GM12878 (cell line): ENCODE results near the gene SPAG16. TPM values are rescaled to one million over a fixed set of nuclear protein-coding genes. Genes with fewer than 3 reads are reported as not detected.
A peak's percentile ranks its signal among the peaks of the same experiment; 100 is the strongest.

Source experiments
- ATAC-seq: fragments of 200-7000 bp; cut with Tn5 transposase; 3 replicates; pipeline ENCODE4 v1.9.1; 2020; ENCODE audit warnings: mild to moderate bottlenecking, moderate library complexity
- BruUV-seq: library from RNA; stranded (reverse); fragments of 400-500 nt; replicated peaks from 2 replicates; lab custom pipeline; 2021; lab: Mats Ljungman, UMichigan
- CTCF ChIA-PET: fragments of 300-600 bp; sonication (Branson Sonifier 250); formaldehyde crosslinking; extraction: SDS; loops from one replicate; lab custom pipeline; 2021; ENCODE audit warnings: inconsistent platforms; lab: Yijun Ruan, JAX
- POLR2A ChIA-PET: fragments of 350-600 bp; formaldehyde crosslinking; extraction: SDS; loops from one replicate; lab custom pipeline; 2021; ENCODE audit warnings: inconsistent platforms; lab: Charles Lee
- RAD21 ChIA-PET: fragments of 300-600 bp; sonication (Branson Sonifier 250); formaldehyde crosslinking; loops from one replicate; lab custom pipeline; 2023; ENCODE audit warnings: antibody characterized with exemption; ENCODE audit not compliant: unreplicated experiment; lab: Charles Lee
- SMC1A ChIA-PET: fragments of 300-600 bp; sonication (Branson Sonifier 250); formaldehyde crosslinking; loops from one replicate; lab custom pipeline; 2023; ENCODE audit not compliant: unreplicated experiment, uncharacterized antibody; lab: Charles Lee
- DNase-seq: peaks from one replicate; pipeline ENCODE4 v3.0.0-alpha.2; 2011; ENCODE audit warnings: low read depth, low spot score
- FAIRE-seq: peaks from 3 replicates; lab custom pipeline; 2011; peaks lifted over from hg19 to GRCh38; lab: Jason Lieb, UNC
- H2AFZ ChIP-seq: 2 replicates; pipeline ENCODE4 v1.6.0; 2011; ENCODE audit warnings: low read depth, low read length, control low read depth; ENCODE audit not compliant: control insufficient read depth
- H3K27ac ChIP-seq: 2 replicates; pipeline ENCODE4 v1.5.1; 2011; ENCODE audit warnings: control low read depth; ENCODE audit not compliant: control insufficient read depth, insufficient read depth
- H3K27me3 ChIP-seq, 2 experiments: replicated peaks in 1 of 2; 2 replicates each; pipeline versions ENCODE4 v1.6.0 to v1.6.1; 2011; ENCODE audit warnings: low read length in 1 of 2; ENCODE audit not compliant: control insufficient read depth in 2 of 2, insufficient read depth in 2 of 2
- H3K36me3 ChIP-seq, 2 experiments: 2 replicates each; pipeline ENCODE4 v1.5.1; 2011; ENCODE audit warnings: low read length in 1 of 2; ENCODE audit not compliant: control insufficient read depth in 2 of 2, insufficient read depth in 2 of 2
- H3K4me1 ChIP-seq: 2 replicates; pipeline ENCODE4 v1.6.1; 2011; ENCODE audit warnings: mild to moderate bottlenecking, low read length, moderate library complexity, mixed read lengths; ENCODE audit not compliant: control insufficient read depth, insufficient read depth
- H3K4me2 ChIP-seq: 2 replicates; pipeline ENCODE4 v1.6.0; 2011; ENCODE audit warnings: control low read depth; ENCODE audit not compliant: control insufficient read depth, insufficient read depth
- H3K4me3 ChIP-seq: fragments of 200-600 bp; sonication (generic); 2 replicates; pipeline ENCODE4 v1.5.1; 2016
- H3K79me2 ChIP-seq: 2 replicates; pipeline ENCODE4 v1.6.0; 2011; ENCODE audit warnings: low read length; ENCODE audit not compliant: control insufficient read depth, insufficient read depth
- H3K9ac ChIP-seq: 2 replicates; pipeline ENCODE4 v1.8.0; 2011; ENCODE audit warnings: low read length, control low read depth, mixed read lengths; ENCODE audit not compliant: control insufficient read depth, insufficient read depth
- H3K9me3 ChIP-seq: replicated peaks from 3 replicates; pipeline ENCODE4 v1.5.1; 2011; ENCODE audit warnings: mild to moderate bottlenecking, low read length; ENCODE audit not compliant: control insufficient read depth, insufficient read depth
- H4K20me1 ChIP-seq: 2 replicates; pipeline ENCODE4 v1.6.0; 2011; ENCODE audit not compliant: control insufficient read depth, insufficient read depth
- BRCA1 ChIP-seq: IDR thresholded peaks from 2 replicates; pipeline ENCODE4 v1.6.1; 2011; ENCODE audit warnings: low read depth, low read length, improper control_type of control experiment
- DPF2 ChIP-seq: fragments of 450-650 bp; IDR thresholded peaks from 2 replicates; pipeline ENCODE4 v1.6.1; 2017; ENCODE audit warnings: mild to moderate bottlenecking
- GATAD2B ChIP-seq: fragments of 450-650 bp; conservative IDR thresholded peaks from 2 replicates; pipeline ENCODE4 v1.6.1; 2017; ENCODE audit warnings: low read depth, mild to moderate bottlenecking, moderate library complexity
- HDAC6 ChIP-seq: fragments of 200-600 bp; sonication (generic); IDR thresholded peaks from one replicate; pipeline ENCODE4 v1.8.0; 2017; ENCODE audit warnings: antibody characterized with exemption; ENCODE audit not compliant: unreplicated experiment
- IKZF1 ChIP-seq: fragments of 450-650 bp; conservative IDR thresholded peaks from 2 replicates; pipeline ENCODE4 v1.6.1; 2017; ENCODE audit warnings: antibody characterized with exemption, mild to moderate bottlenecking
- MTA3 ChIP-seq: IDR thresholded peaks from 2 replicates; pipeline ENCODE4 v1.6.1; 2012; ENCODE audit warnings: low read length, inconsistent platforms, borderline replicate concordance
- MYB ChIP-seq: fragments of 150-350 bp; IDR thresholded peaks from 2 replicates; pipeline ENCODE4 v1.6.1; 2014; ENCODE audit warnings: mild to moderate bottlenecking, low read depth, low read length, borderline replicate concordance
- RBBP5 ChIP-seq: fragments of 200-600 bp; sonication (generic); conservative IDR thresholded peaks from 2 replicates; pipeline ENCODE4 v1.6.1; 2016
- SIN3A ChIP-seq: IDR thresholded peaks from 2 replicates; pipeline ENCODE4 v1.6.1; 2012; ENCODE audit warnings: low read depth, low read length, improper control_type of control experiment
- SIX5 ChIP-seq: IDR thresholded peaks from 2 replicates; pipeline ENCODE4 v1.6.1; 2011; ENCODE audit warnings: mild to moderate bottlenecking, low read depth, low read length, moderate library complexity; ENCODE audit not compliant: severe bottlenecking
- SMC3 ChIP-seq: IDR thresholded peaks from 2 replicates; pipeline ENCODE4 v1.6.1; 2011; ENCODE audit warnings: low read length, improper control_type of control experiment, borderline replicate concordance
- ZNF217 ChIP-seq: fragments of 450-650 bp; IDR thresholded peaks from 2 replicates; pipeline ENCODE4 v1.6.1; 2017; ENCODE audit warnings: antibody characterized with exemption, mild to moderate bottlenecking
- ZNF24 ChIP-seq: fragments of 450-650 bp; IDR thresholded peaks from 2 replicates; pipeline ENCODE4 v1.6.1; 2017; ENCODE audit warnings: antibody characterized with exemption, mild to moderate bottlenecking
- ZNF384 ChIP-seq: IDR thresholded peaks from 2 replicates; pipeline ENCODE4 v1.6.1; 2012; ENCODE audit warnings: low read depth, mild to moderate bottlenecking, low read length, improper control_type of control experiment, borderline replicate concordance
- WGBS: methylation state at CpG from one replicate; pipeline ENCODE4 v1.1.6; 2016; ENCODE audit warnings: low lambda C conversion rate; ENCODE audit not compliant: insufficient replicate concordance, insufficient coverage; ENCODE audit errors: missing lambda C conversion rate; 5-methylcytosine and 5-hydroxymethylcytosine counted together
- in situ Hi-C: fragments of 300-500 bp; cut with MboI; formaldehyde crosslinking; loops from 9 replicates; pipeline ENCODE4 v1.14.3; 2018; ENCODE audit warnings: mixed read lengths
- intact Hi-C: fragments of 100-400 bp; cut with micrococcal nuclease; formaldehyde crosslinking; loops from one replicate; pipeline ENCODE4 v1.14.2; 2022; ENCODE audit not compliant: unreplicated experiment
- polyA plus RNA-seq, 11 experiments: library from polyadenylated mRNA; depleted of rRNA in 4 of 11; unstranded in 6 of 11; stranded (reverse) in 5 of 11; fragments of >200 nt; fragmentation: Nextera tagmentation in 4 of 11; fragmentation: Illumina TruSeq in 1 of 11; extraction: Ambion mirVana in 4 of 11; extraction: Trizol in 1 of 11; gene quantifications; 1 replicate in 1 of 11; 2 replicates in 10 of 11; pipeline versions ENCODE4 v1.2.1 to v1.2.3, GENCODE V29; 2011 to 2016; ENCODE audit warnings: inconsistent platforms in 2 of 11, missing spikeins in 2 of 11, low read depth in 1 of 11
- total RNA-seq, 4 experiments: library from RNA; depleted of rRNA in 3 of 4; stranded (reverse); fragments of >200 nt in 3 of 4; fragmentation: Illumina TruSeq in 1 of 4; extraction: Trizol in 1 of 4; gene quantifications; 2 replicates each; pipeline versions ENCODE4 v1.2.1 to v1.2.3, GENCODE V29; 2013 to 2021
- TF ChIP-seq, protein P1 (sequence below): fragments of 450-650 bp; IDR thresholded peaks from 2 replicates; pipeline ENCODE4 v1.6.1; 2016; ENCODE audit warnings: mild to moderate bottlenecking

The SPAG16 gene
- total and polyA plus RNA-seq, 10 of the 15 experiments (the other 5 are each of a cell fraction or from before 2014, with no cell fraction given): 6.0 to 25.0 (median 15.2) TPM

DNA sequence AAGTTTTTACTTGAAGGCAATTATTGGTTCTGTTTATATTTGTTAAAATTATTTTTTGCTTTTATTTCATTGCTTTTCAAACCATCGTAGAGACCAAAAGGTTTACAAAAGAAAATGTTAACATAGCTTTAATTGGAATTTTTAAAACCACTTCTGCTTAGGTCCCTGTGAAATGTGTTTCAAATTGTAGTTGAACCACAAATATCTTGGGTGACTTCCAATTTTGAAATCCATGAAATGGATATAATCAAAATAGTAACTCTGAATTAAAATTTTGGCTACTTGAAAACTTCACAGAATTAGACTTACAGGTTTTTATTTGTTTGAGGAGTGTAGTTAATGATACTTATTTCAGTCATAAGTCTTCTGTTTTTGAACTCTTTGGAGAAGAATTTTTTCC is 3.1 kb upstream of the SPAG16 start:
- TF ChIP-seq MTA3 (no peak), SIX5 (no peak), DPF2 (no peak), HDAC6 (no peak), IKZF1 (no peak), SMC3 (no peak)
- TF ChIP-seq, all 136 proteins: peak for 0
- Histone ChIP-seq H3K79me2 (no peaks in the 10 kb centered on the region; the same call in 1 of the 2 replicates), H3K36me3 (no peaks in the 10 kb centered on the region), H3K4me3 (no peak overlapping the region), H2AFZ (no peak overlapping the region), H3K27me3 (no peaks in the 10 kb centered on the region), H3K27ac (no peak overlapping the region), H3K9ac (no peak overlapping the region), H4K20me1 (no peaks in the 10 kb centered on the region), H3K4me1 (no peaks in the 10 kb centered on the region), H3K4me2 (no peak overlapping the region), H3K9me3 (no peaks in the 10 kb centered on the region; the same call in 2 of the 3 replicates)
- DNase-seq (no peak), FAIRE-seq (no peak), ATAC-seq (no peak)
- ChIA-PET SMC1A (no interaction called here), RAD21 (no interaction called here), CTCF (no interaction called here), POLR2A (no interaction called here)
- intact Hi-C loops (no loop called here), in situ Hi-C loops (no loop called here)
- 96% methylated on average over 1 of the region's 1 CpG for WGBS
- no TSS peak for BruUV-seq

DNA sequence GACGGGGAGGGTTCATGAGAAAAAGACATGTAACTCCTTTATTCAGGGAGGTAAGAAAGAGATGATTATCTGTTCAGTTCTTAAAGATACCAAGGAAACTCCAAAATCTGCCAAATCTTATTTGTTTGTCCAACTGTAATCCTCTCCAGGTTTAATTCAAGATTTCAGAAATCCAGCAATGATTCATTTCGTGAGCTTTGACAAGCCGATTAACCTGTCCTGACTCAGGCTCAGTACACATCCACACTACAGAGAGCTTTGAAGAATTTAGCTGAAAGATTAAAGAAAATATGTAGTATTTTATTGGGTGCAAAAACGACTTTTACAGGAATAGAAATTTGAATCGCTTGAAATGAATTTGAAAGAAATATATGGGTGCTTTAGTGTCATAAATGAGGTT is 1.1 kb downstream of the SPAG16 start:
- ChIA-PET RAD21 (interaction anchor here (1.0 to 3.2 kb wide), 2 partner anchors 16 to 35 kb away, joined by 3 to 23 read pairs; no protein-coding TSS in a partner anchor), CTCF (interaction anchor here (1.9 to 2.2 kb wide), 2 partner anchors 13 to 33 kb away, joined by 6 to 16 read pairs; no protein-coding TSS in a partner anchor), SMC1A (interaction anchor here (0.9 to 2.4 kb wide), 4 partner anchors 10 to 1509 kb away, joined by 3 to 7 read pairs (median 3); no protein-coding TSS in a partner anchor), POLR2A (no interaction called here)
- H3K27ac ChIP-seq: no peak overlapping the region
- FAIRE-seq (no peak), DNase-seq (no peak), ATAC-seq (no peak)
- H3K4me3 ChIP-seq: no peak overlapping the region
- H3K36me3 ChIP-seq: no peaks in the 10 kb centered on the region
- no peaks in the 10 kb centered on the region for H3K27me3 ChIP-seq
- intact Hi-C loops: no loop called here
- H3K4me1 ChIP-seq: no peaks in the 10 kb centered on the region
- no peak overlapping the region for H2AFZ ChIP-seq
- in situ Hi-C loops: no loop called here
- H3K9ac ChIP-seq: no peak overlapping the region
- peak overlapping the region; percentile 75; the same call in 1 of the 2 replicates for H3K4me2 ChIP-seq
- H3K79me2 ChIP-seq: no peaks in the 10 kb centered on the region; the same call in 1 of the 2 replicates
- 87% methylated on average over 5 of the region's 5 CpGs for WGBS
- no peaks in the 10 kb centered on the region for H4K20me1 ChIP-seq
- no peaks in the 10 kb centered on the region for H3K9me3 ChIP-seq
- no TSS peak for BruUV-seq
- TF ChIP-seq ZNF24 (no peak), GATAD2B (no peak), HDAC6 (no peak), MYB (no peak), SIN3A (no peak), ZNF217 (no peak), RBBP5 (no peak), ZNF384 (no peak), BRCA1 (no peak)
- TF ChIP-seq, protein P1, sequence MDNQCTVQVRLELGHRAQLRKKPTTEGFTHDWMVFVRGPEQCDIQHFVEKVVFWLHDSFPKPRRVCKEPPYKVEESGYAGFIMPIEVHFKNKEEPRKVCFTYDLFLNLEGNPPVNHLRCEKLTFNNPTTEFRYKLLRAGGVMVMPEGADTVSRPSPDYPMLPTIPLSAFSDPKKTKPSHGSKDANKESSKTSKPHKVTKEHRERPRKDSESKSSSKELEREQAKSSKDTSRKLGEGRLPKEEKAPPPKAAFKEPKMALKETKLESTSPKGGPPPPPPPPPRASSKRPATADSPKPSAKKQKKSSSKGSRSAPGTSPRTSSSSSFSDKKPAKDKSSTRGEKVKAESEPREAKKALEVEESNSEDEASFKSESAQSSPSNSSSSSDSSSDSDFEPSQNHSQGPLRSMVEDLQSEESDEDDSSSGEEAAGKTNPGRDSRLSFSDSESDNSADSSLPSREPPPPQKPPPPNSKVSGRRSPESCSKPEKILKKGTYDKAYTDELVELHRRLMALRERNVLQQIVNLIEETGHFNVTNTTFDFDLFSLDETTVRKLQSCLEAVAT: no peak
